Heart right ventricle (tissue), 16 donors: ENCODE measurements around the gene CAMTA2. TPM values are rescaled to one million over a fixed set of nuclear protein-coding genes. Genes with fewer than 3 reads are reported as not detected.
A peak's percentile ranks its signal among the peaks of the same experiment; 100 is the strongest.

ENCODE experiments used
- ATAC-seq, 8 donors: fragments of 200-7000 bp; cut with Tn5 transposase; one replicate each; pipeline ENCODE4 v1.9.1; 2020; ENCODE audit warnings: mild to moderate bottlenecking in 8 of 8, moderate library complexity in 8 of 8, moderate number of reproducible peaks in 1 of 8
- DNase-seq, 2 donors: peaks; one replicate each; pipeline ENCODE4 v3.0.0-alpha.2; 2020
- H3K27ac ChIP-seq, 10 donors: fragments of 200-600 bp; sonication (generic) in 2 of 10; one replicate each; pipeline versions ENCODE4 v1.5.0 to v1.8.0; 2020 to 2022; ENCODE audit warnings: mild to moderate bottlenecking in 3 of 10
- H3K27me3 ChIP-seq, 7 donors: fragments of 200-600 bp; one replicate each; pipeline ENCODE4 v1.8.0; 2021 to 2022; ENCODE audit warnings: mild to moderate bottlenecking in 2 of 7
- H3K36me3 ChIP-seq, 9 donors: fragments of 200-600 bp; sonication (generic) in 1 of 9; one replicate each; pipeline versions ENCODE4 v1.5.0 to v1.8.0; 2020 to 2022; ENCODE audit warnings: mild to moderate bottlenecking in 2 of 9
- H3K4me1 ChIP-seq, 9 donors: fragments of 200-600 bp; sonication (generic) in 1 of 9; one replicate each; pipeline versions ENCODE4 v1.5.0 to v1.8.0; 2020 to 2022; ENCODE audit warnings: mild to moderate bottlenecking in 4 of 9
- H3K4me3 ChIP-seq, 10 donors: fragments of 200-600 bp; sonication (generic) in 2 of 10; one replicate each; pipeline versions ENCODE4 v1.5.0 to v1.8.0; 2020 to 2022; ENCODE audit warnings: mild to moderate bottlenecking in 7 of 10, moderate library complexity in 2 of 10
- H3K9me3 ChIP-seq, 11 donors: fragments of 200-600 bp in 10 of 11; sonication (generic) in 2 of 11; one replicate each; pipeline versions ENCODE4 v1.5.0 to v1.8.0; 2013 to 2022; ENCODE audit warnings: mild to moderate bottlenecking in 2 of 11, control low read depth in 1 of 11, moderate library complexity in 1 of 11
- CTCF ChIP-seq, 9 donors: fragments of 200-600 bp; sonication (generic) in 2 of 9; IDR thresholded peaks; one replicate each; pipeline versions ENCODE4 v1.5.0 to v1.8.0; 2021 to 2022; ENCODE audit warnings: antibody characterized with exemption in 9 of 9, mild to moderate bottlenecking in 5 of 9, moderate library complexity in 1 of 9
- WGBS, 2 donors: extraction: QIAGEN DNeasy Blood & Tissue Kit; methylation state at CpG; one replicate each; pipeline ENCODE4 v1.1.7; 2013; ENCODE audit warnings: inconsistent platforms in 1 of 2; 5-methylcytosine and 5-hydroxymethylcytosine counted together
- intact Hi-C, 10 donors: fragments of 100-400 bp; cut with DNase I; formaldehyde crosslinking; loops; one replicate each; pipeline versions ENCODE4 v1.11.1 to v1.14.2; 2022
- polyA plus RNA-seq, 2 donors: library from polyadenylated mRNA; stranded (reverse); fragments of 200-250 nt; gene quantifications; one replicate each; pipeline ENCODE4 v1.2.3, GENCODE V29; 2013
- total RNA-seq, 10 donors: library from RNA; stranded (reverse); fragmentation: NEBNext Ultra II Directional in 3 of 10; extraction: Animal tissue kit (Norgen Biotek cat#: 25700) in 3 of 10; gene quantifications; one replicate each; pipeline versions ENCODE4 v1.2.1 to v1.2.4, GENCODE V29; 2021 to 2023
- donor health status: Arrhythmogenic right ventricular cardiomyopathy.
- donor health status: ischemic (EF 13 %, LVEDD 7.1; RV severe dilation, severe dysfunction).
- donor health status: healthy with polysubstance abuse.
- donor health status: DM: no; HTN: yes; CAD: no.
- donor health status: DM: no; HTN: no; CAD: no.
- donor health status: ischemic (EF 25% LVEDD 6.9; RV normal size, moderate dysfunction).
- donor health status: ischemic (EF 25% LVEDD 5.7; RV mildly dilated, moderate dysfunction).
- donor health status: healthy.
- donor health status: DM: yes; HTN: yes; CAD: no.
- donor health status: Ischemic cardiomyopathy.
- donor health status: ischemic (EF 35%, LVEDD 5.7; RV mildly dilated, moderate dysfunction).
- donor health status: nonischemic (EF 11% LVEDD 7.7; RV severe dilation, severe dysfunction).
- donor health status: DM: yes; HTN: yes; CAD: no.
- donor health status: PGD.
- donor health status: ischemic (EF 29% LVEDD 5.4; RV normal size, mild dysfunction).
- donor health status: nonischemic (EF 23%, LVEDD 6.1; RV moderate dilation, normal function).

The CAMTA2 gene
- total and polyA plus RNA-seq, 12 donors, result 26.0 to 74.3 (median 34.3) TPM

GRCh38 chr17:4968486-4969046, 18.9 kb downstream of the CAMTA2 start:
- intact Hi-C loops, result loop anchor here in 2 of 10 donors (1.0 to 5.0 kb wide), 2 partner anchors 29 to 61 kb away; no protein-coding TSS in a partner anchor
- no peaks in the 10 kb centered on the region for H3K9me3 ChIP-seq
- ATAC-seq, result no peak
- peaks cover 0 to 61% (median 22%) of the 10 kb centered on the region in 9 donors for H3K36me3 ChIP-seq
- DNase-seq, result no peak
- H3K4me3 ChIP-seq, result peak overlapping the region; percentile 41 to 82 (median 72)
- 23 to 36% methylated on average over 21 to 23 of the region's 23 CpGs for WGBS, 2 donors
- H3K27ac ChIP-seq, result peak overlapping the region; percentile 88 to 97 (median 96)
- no peak for TF ChIP-seq CTCF (IDR thresholded peaks at IDR 0.05)
- H3K27me3 ChIP-seq, result no peaks in the 10 kb centered on the region
- H3K4me1 ChIP-seq, result peaks cover 14 to 57% (median 44%) of the 10 kb centered on the region in 9 donors

- H3K4me1 ChIP-seq, result peaks cover 11 to 50% (median 41%) of the 10 kb centered on the region in 9 donors
- intact Hi-C loops, result loop anchor here in 7 of 10 donors (1.0 to 5.0 kb wide), 9 partner anchors 18 to 61 kb away; partner anchors contain the start of genes PFN1 (in 2 of the 7), CAMTA2 (in 1 of the 7), INCA1 (in 1 of the 7) and KIF1C (in 1 of the 7)
Observed at GRCh38 chr17:4967539-4968485, 19.7 kb downstream of the CAMTA2 start, which contains the start of gene SPAG7. TSS of gene SPAG7 (minus strand) at chr17:4967817. CDS start at chr17:4967804, 13 bp downstream.

DNA sequence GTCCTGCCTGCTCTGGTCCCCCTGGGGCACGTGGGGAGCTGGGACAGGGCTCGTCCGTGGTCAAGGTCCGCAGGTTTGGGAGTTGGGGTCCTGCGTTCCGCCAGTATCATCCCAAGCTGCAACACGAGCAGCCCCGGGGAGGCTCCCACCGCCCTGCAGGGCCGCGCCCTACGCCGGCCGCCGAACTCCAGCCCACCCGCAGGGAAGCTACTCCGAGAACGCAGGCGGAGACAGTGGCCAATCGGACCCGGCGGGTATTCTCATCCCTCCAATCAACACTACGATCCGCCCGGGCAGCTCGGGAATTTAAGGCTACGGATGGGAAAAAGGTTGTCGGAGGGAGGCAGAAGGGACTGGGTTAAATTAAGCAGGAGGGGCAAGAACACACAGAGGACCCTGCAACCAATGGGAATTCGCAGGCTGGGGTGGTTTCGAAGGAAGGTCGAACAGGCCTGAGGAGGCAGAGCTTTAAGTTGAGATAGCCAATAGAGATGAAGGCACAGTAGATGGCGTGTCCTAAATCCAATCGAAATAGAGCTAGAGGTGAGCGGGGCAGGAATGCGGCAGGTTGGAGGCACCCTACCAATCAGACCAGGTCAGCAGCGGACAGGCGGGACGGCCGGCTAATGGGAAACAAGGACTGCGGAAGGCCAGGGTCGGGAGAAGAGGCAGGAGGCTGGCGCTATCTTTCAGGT, 20.5 kb downstream of the CAMTA2 start:
- ATAC-seq (peak; percentile 88 to 95 (median 92)), DNase-seq (peak; percentile 96 to 99)
- Histone ChIP-seq H3K36me3 (peaks cover 0 to 49% (median 13%) of the 10 kb centered on the region in 9 donors), H3K4me1 (peaks cover 11 to 45% (median 34%) of the 10 kb centered on the region in 9 donors), H3K27me3 (no peaks in the 10 kb centered on the region), H3K4me3 (peak overlapping the region; percentile 53 to 82 (median 72)), H3K27ac (peak overlapping the region; percentile 89 to 97 (median 96)), H3K9me3 (no peaks in the 10 kb centered on the region)
- 0% methylated on average over 42 of the region's 42 CpGs for WGBS, 2 donors
- no peak for TF ChIP-seq CTCF (IDR thresholded peaks at IDR 0.05)
- intact Hi-C loops, result loop anchor here in 7 of 10 donors (1.0 to 5.0 kb wide), 9 partner anchors 17 to 60 kb away; partner anchors contain the start of genes PFN1 (in 2 of the 7), CAMTA2 (in 1 of the 7), INCA1 (in 1 of the 7) and KIF1C (in 1 of the 7)

More at GRCh38 chr17:4967539-4968485, 19.7 kb downstream of the CAMTA2 start, which contains the start of gene SPAG7:
- 1 to 2% methylated on average over 66 of the region's 66 CpGs for WGBS, 2 donors
- ATAC-seq (peak; percentile 78 to 91 (median 86)), DNase-seq (peak; percentile 92 to 94)
- Histone ChIP-seq H3K27me3 (no peaks in the 10 kb centered on the region), H3K36me3 (peaks cover 0 to 56% (median 15%) of the 10 kb centered on the region in 9 donors), H3K27ac (peak within 1 kb of the TSS; percentile 89 to 97 (median 96)), H3K9me3 (no peaks in the 10 kb centered on the region), H3K4me3 (peak within 1 kb of the TSS; percentile 53 to 82 (median 72))
- peak in 3 of 9 donors; percentile 16 to 41 (median 29) for TF ChIP-seq CTCF (IDR thresholded peaks at IDR 0.05)
